A549 (cell line): ENCODE measurements around the gene CLASP1. TPM values are rescaled to one million over a fixed set of nuclear protein-coding genes. Genes with fewer than 3 reads are reported as not detected.

Source experiments
- ATAC-seq, 2 experiments: fragments of 200-7000 bp in 1 of 2; fragments of >200 bp in 1 of 2; cut with Nextera tagmentation in 1 of 2; cut with Tn5 transposase in 1 of 2; 3 replicates each; pipeline versions ENCODE4 v1.8.0 to v1.9.1; 2018 to 2020; ENCODE audit warnings: mild to moderate bottlenecking in 1 of 2, moderate library complexity in 1 of 2
- CTCF ChIA-PET: fragments of 300-600 bp; sonication (Branson Sonifier 250); formaldehyde crosslinking; extraction: SDS; loops from one replicate; lab custom pipeline; 2021; ENCODE audit warnings: antibody characterized with exemption, inconsistent platforms; lab: Yijun Ruan, JAX
- POLR2A ChIA-PET: fragments of 350-600 bp; formaldehyde crosslinking; extraction: SDS; loops from one replicate; lab custom pipeline; 2021; ENCODE audit warnings: antibody characterized with exemption, inconsistent platforms; lab: Yijun Ruan, JAX
- DNase-seq, 2 experiments: peaks; one replicate each; pipeline versions ENCODE4 v3.0.0 to v3.0.0-alpha.2; 2011 to 2016; ENCODE audit warnings: low read depth in 1 of 2, low spot score in 1 of 2
- FAIRE-seq: peaks from 2 replicates; lab custom pipeline; 2011; peaks lifted over from hg19 to GRCh38; lab: Jason Lieb, UNC
- H3K27ac ChIP-seq, 2 experiments: fragments of >200 bp; sonication (Bioruptor Twin); formaldehyde crosslinking; 3 replicates each; pipeline ENCODE4 v1.5.1; 2016 to 2017
- H3K4me1 ChIP-seq: fragments of >200 bp; sonication (Bioruptor Twin); formaldehyde crosslinking; 3 replicates; pipeline ENCODE4 v1.6.1; 2016
- H3K4me2 ChIP-seq: fragments of >200 bp; sonication (Bioruptor Twin); formaldehyde crosslinking; 3 replicates; pipeline ENCODE4 v1.6.1; 2016
- H3K4me3 ChIP-seq: fragments of >200 bp; sonication (Bioruptor Twin); formaldehyde crosslinking; 3 replicates; pipeline ENCODE4 v1.5.1; 2016
- H3K9me3 ChIP-seq: fragments of >200 bp; sonication (Bioruptor Twin); formaldehyde crosslinking; 3 replicates; pipeline ENCODE4 v1.6.1; 2016
- CHD2 ChIP-seq: fragments of 150-350 bp; IDR thresholded peaks from 2 replicates; pipeline ENCODE4 v1.6.1; 2014; ENCODE audit warnings: low read length; ENCODE audit not compliant: partially characterized antibody
- KDM1A ChIP-seq: fragments of 200-600 bp; sonication (generic); IDR thresholded peaks from 2 replicates; pipeline ENCODE4 v1.6.1; 2016; ENCODE audit warnings: low read depth, mild to moderate bottlenecking
- MAFK ChIP-seq: fragments of 450-650 bp; IDR thresholded peaks from 2 replicates; pipeline ENCODE4 v1.6.1; 2014; ENCODE audit not compliant: partially characterized antibody
- MAZ ChIP-seq: fragments of 150-350 bp; IDR thresholded peaks from 2 replicates; pipeline ENCODE4 v1.6.1; 2014; ENCODE audit warnings: antibody characterized with exemption, low read depth, low read length, borderline replicate concordance
- MYC ChIP-seq: IDR thresholded peaks from 2 replicates; pipeline ENCODE4 v1.6.1; 2012; ENCODE audit warnings: mild to moderate bottlenecking, inconsistent platforms, low read length, improper control_type of control experiment, borderline replicate concordance
- NFE2L2 ChIP-seq: fragments of 150-350 bp; conservative IDR thresholded peaks from 2 replicates; pipeline ENCODE4 v1.6.1; 2014; ENCODE audit warnings: low read length
- POLR2A ChIP-seq: IDR thresholded peaks from 2 replicates; pipeline ENCODE4 v1.6.1; 2012; ENCODE audit warnings: mild to moderate bottlenecking, low read length
- RAD21 ChIP-seq, 2 experiments: fragments of >200 bp in 1 of 2; sonication (Bioruptor Twin) in 1 of 2; formaldehyde crosslinking in 1 of 2; IDR thresholded peaks in 1 of 2; conservative IDR thresholded peaks in 1 of 2; 2 replicates in 1 of 2; 3 replicates in 1 of 2; pipeline ENCODE4 v1.6.1; 2012 to 2018; ENCODE audit warnings: inconsistent platforms in 1 of 2
- RCOR1 ChIP-seq: fragments of 150-350 bp; IDR thresholded peaks from 2 replicates; pipeline ENCODE4 v1.6.1; 2014; ENCODE audit warnings: antibody characterized with exemption, low read length, low read depth
- ZC3H11A ChIP-seq: fragments of 450-650 bp; IDR thresholded peaks from 2 replicates; pipeline ENCODE4 v1.6.1; 2014; ENCODE audit warnings: antibody characterized with exemption, mild to moderate bottlenecking
- ZSCAN20 ChIP-seq: fragments of 250-450 bp; sonication (Bioruptor Pico); IDR thresholded peaks from 2 replicates; pipeline ENCODE4 v1.8.0; 2022; ENCODE audit warnings: mild to moderate bottlenecking, moderate library complexity
- WGBS: methylation state at CpG from one replicate; pipeline ENCODE4 v1.1.6; 2017; ENCODE audit errors: missing lambda C conversion rate; 5-methylcytosine and 5-hydroxymethylcytosine counted together
- polyA plus RNA-seq, 4 experiments: library from polyadenylated mRNA; depleted of rRNA in 3 of 4; stranded (reverse); fragments of >200 nt; fragmentation: RNase III in 1 of 4; extraction: RNeasy Plus Mini Kit Qiagen cat#74134 plus additional on column Dnase treatment in 1 of 4; gene quantifications; 2 replicates in 3 of 4; 3 replicates in 1 of 4; pipeline ENCODE4 v1.2.3, GENCODE V29; 2011 to 2017
- TF ChIP-seq, protein P1 (sequence below): fragments of 150-350 bp; IDR thresholded peaks from 2 replicates; pipeline ENCODE4 v1.6.1; 2014; ENCODE audit warnings: low read depth, mild to moderate bottlenecking, low read length
- TF ChIP-seq, protein P2 (sequence below): IDR thresholded peaks from 2 replicates; pipeline ENCODE4 v1.6.1; 2012; ENCODE audit warnings: low read depth, borderline replicate concordance
- TF ChIP-seq, protein P3 (sequence below): IDR thresholded peaks from 2 replicates; pipeline ENCODE4 v1.6.1; 2012
- TF ChIP-seq, protein P4 (sequence below): fragments of >200 bp; sonication (Bioruptor Twin); formaldehyde crosslinking; IDR thresholded peaks from 3 replicates; pipeline ENCODE4 v1.5.1; 2016

The CLASP1 gene
- polyA plus RNA-seq, 2 of the 4 experiments (the other 2 are of a cell fraction): 11.7 to 15.8 TPM

DNA sequence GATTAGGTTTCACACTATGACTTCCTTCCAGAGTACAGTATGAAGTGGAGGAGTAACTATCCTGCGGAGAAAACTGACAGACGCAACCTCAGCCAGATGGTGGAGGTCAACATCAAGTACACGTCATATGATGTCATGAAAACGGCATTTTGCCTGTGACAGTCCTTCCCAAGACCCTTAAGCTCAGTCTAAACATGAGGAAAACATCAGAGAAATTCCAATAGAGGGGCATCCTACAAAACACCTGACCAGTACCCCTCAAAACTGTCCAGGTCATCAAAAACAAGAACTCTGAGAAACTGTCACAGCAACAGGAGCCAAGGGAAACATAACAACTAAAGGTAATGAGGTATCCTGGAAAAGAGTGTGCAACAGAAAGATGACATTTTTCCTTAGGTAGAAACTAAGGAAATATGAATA lies 116.9 kb downstream of the CLASP1 start:
- 32% methylated on average over 4 of the region's 4 CpGs for WGBS

DNA sequence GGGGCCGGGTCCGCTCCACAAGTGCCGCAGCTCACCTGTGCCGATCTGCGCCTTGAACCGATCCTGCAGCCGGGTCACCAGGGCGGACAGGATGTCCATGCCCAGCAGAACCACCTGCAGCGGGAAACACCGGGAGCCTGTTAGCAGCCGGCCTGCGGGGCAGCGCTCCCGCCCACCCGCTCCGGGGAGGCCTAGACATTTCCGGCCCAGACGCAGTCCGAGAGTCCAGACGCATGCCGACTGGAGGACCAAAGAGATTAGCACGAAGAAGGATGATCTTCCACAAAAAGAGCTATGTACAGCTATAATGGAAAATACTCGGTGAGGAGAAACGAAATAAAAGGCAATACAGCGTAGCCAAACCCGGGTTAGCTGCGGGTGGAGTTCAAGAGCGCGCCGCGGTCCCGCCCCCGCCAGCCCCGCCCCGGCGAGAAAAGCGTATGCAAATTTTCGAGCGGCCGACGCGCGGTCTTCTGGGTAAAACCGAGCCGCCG lies 119.0 kb downstream of the CLASP1 start:
- POLR2A ChIA-PET: interaction anchor here (0.6 to 4.3 kb wide), 39 partner anchors 9 to 802 kb away, joined by 3 to 118 read pairs (median 5); partner anchors contain the start of genes CLASP1 and NIFK
- TF ChIP-seq, protein P1, sequence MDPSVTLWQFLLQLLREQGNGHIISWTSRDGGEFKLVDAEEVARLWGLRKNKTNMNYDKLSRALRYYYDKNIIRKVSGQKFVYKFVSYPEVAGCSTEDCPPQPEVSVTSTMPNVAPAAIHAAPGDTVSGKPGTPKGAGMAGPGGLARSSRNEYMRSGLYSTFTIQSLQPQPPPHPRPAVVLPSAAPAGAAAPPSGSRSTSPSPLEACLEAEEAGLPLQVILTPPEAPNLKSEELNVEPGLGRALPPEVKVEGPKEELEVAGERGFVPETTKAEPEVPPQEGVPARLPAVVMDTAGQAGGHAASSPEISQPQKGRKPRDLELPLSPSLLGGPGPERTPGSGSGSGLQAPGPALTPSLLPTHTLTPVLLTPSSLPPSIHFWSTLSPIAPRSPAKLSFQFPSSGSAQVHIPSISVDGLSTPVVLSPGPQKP: no peak
- peak; percentile 42 for TF ChIP-seq POLR2A
- TF ChIP-seq NFE2L2: no peak
- peak; percentile 55; the same call in 1 of the 2 replicates for TF ChIP-seq MYC
- TF ChIP-seq, protein P2, sequence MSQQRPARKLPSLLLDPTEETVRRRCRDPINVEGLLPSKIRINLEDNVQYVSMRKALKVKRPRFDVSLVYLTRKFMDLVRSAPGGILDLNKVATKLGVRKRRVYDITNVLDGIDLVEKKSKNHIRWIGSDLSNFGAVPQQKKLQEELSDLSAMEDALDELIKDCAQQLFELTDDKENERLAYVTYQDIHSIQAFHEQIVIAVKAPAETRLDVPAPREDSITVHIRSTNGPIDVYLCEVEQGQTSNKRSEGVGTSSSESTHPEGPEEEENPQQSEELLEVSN: peak; percentile 56; the same call in 1 of the 2 replicates
- TF ChIP-seq, protein P3, sequence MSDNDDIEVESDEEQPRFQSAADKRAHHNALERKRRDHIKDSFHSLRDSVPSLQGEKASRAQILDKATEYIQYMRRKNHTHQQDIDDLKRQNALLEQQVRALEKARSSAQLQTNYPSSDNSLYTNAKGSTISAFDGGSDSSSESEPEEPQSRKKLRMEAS: peak; percentile 38
- TF ChIP-seq KDM1A: no peak
- Histone ChIP-seq H3K4me2 (peak overlapping the region; percentile 91), H3K4me3 (peak overlapping the region; percentile 61), H3K4me1 (peaks cover 28% of the 10 kb centered on the region), H3K9me3 (no peaks in the 10 kb centered on the region), H3K27ac (peak overlapping the region; percentile 91 to 99)
- DNase-seq: peak; percentile 66 to 84
- ATAC-seq: peak; percentile 86
- WGBS: 1% methylated on average over 37 of the region's 46 CpGs
- FAIRE-seq: no peak
- CTCF ChIA-PET: interaction anchor here (0.6 to 4.0 kb wide), 8 partner anchors 9 to 190 kb away, joined by 3 to 29 read pairs (median 4); no protein-coding TSS in a partner anchor

More for the DNA sequence above, 116.9 kb downstream of the CLASP1 start:
- no peaks in the 10 kb centered on the region for H3K9me3 ChIP-seq
- DNase-seq (peak; percentile 18 to 31), FAIRE-seq (no peak), ATAC-seq (no peak)
- peak overlapping the region; percentile 91 for H3K4me2 ChIP-seq
- H3K4me3 ChIP-seq: peak overlapping the region; percentile 61
- peaks cover 23% of the 10 kb centered on the region for H3K4me1 ChIP-seq
- TF ChIP-seq ZC3H11A (no peak), CHD2 (no peak), MAFK (peak; percentile 67), ZSCAN20 (CRISPR knock-in tag) (no peak), RAD21 (conservative IDR thresholded peaks at IDR 0.05 in 1 of 2, IDR thresholded peaks at IDR 0.05 in 1 of 2) (no peak), RCOR1 (no peak)
- TF ChIP-seq, protein P4, sequence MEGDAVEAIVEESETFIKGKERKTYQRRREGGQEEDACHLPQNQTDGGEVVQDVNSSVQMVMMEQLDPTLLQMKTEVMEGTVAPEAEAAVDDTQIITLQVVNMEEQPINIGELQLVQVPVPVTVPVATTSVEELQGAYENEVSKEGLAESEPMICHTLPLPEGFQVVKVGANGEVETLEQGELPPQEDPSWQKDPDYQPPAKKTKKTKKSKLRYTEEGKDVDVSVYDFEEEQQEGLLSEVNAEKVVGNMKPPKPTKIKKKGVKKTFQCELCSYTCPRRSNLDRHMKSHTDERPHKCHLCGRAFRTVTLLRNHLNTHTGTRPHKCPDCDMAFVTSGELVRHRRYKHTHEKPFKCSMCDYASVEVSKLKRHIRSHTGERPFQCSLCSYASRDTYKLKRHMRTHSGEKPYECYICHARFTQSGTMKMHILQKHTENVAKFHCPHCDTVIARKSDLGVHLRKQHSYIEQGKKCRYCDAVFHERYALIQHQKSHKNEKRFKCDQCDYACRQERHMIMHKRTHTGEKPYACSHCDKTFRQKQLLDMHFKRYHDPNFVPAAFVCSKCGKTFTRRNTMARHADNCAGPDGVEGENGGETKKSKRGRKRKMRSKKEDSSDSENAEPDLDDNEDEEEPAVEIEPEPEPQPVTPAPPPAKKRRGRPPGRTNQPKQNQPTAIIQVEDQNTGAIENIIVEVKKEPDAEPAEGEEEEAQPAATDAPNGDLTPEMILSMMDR: no peak
- POLR2A ChIA-PET: interaction anchor here (0.6 to 4.3 kb wide), 4 partner anchors 81 to 190 kb away, joined by 3 to 118 read pairs (median 5); partner anchors contain the start of gene CLASP1
- H3K27ac ChIP-seq: peak overlapping the region; percentile 91 to 99; a peak in 1 of 6 replicates
- CTCF ChIA-PET: interaction anchor here (0.6 to 4.0 kb wide), 8 partner anchors 9 to 404 kb away, joined by 3 to 29 read pairs (median 4); no protein-coding TSS in a partner anchor

DNA sequence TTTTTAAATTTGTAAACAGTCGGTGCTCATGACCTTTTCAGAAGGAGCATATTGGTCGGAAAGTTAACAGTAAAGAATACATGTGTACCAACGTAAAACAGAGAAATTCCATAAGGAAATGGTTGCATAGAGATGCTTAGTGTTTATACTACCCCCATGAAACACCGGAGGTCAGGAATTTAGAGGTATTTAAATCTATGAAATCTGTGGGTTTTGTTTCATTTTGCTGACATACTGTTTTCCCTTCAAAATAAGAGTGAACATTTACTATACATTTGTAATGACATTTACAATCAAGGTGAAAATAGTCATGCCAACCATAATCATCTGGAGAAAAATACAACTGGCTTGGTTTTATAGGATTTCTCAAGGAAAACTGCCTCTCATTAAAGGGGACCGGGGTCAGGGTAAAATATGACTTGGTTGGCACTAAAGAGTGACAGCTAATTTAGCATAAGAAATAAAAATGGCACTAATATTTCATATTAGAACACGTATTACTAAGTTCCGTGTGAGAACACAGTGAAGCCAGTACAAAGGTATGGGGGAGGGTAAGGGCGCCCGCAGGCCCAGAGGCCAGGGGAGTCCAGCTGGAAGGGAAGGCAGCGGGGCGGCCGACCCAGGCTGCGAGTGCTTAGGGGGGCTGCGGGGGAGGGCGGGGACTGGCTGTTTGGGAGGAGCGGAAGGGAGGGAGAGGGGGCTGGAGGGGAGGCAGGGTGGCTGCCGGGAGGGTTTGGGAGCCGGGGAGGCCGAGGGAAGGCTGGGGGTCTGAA lies 119.6 kb downstream of the CLASP1 start:
- FAIRE-seq (no peak), ATAC-seq (peak; percentile 51 to 58; a peak in 5 of 6 replicates), DNase-seq (peak in 1 of 2 experiments; percentile 29)
- H3K27ac ChIP-seq: peak overlapping the region; percentile 91 to 99
- peak overlapping the region; percentile 91 for H3K4me2 ChIP-seq
- H3K4me1 ChIP-seq: peaks cover 28% of the 10 kb centered on the region
- ChIA-PET CTCF (interaction anchor here (1.9 to 4.0 kb wide), 2 partner anchors 127 to 190 kb away, joined by 6 to 29 read pairs; no protein-coding TSS in a partner anchor), POLR2A (interaction anchor here (0.6 to 4.3 kb wide), 12 partner anchors 12 to 1300 kb away, joined by 3 to 118 read pairs (median 4); partner anchors contain the start of gene CLASP1)
- H3K4me3 ChIP-seq: peak overlapping the region; percentile 61
- no peak for TF ChIP-seq MAZ
- TF ChIP-seq MAFK: peak; percentile 81
- no peak for TF ChIP-seq KDM1A
- H3K9me3 ChIP-seq: no peaks in the 10 kb centered on the region
- 7% methylated on average over 14 of the region's 19 CpGs for WGBS
